Measurements from ENCODE around the gene FAM118B.

The FAM118B gene

DNA sequence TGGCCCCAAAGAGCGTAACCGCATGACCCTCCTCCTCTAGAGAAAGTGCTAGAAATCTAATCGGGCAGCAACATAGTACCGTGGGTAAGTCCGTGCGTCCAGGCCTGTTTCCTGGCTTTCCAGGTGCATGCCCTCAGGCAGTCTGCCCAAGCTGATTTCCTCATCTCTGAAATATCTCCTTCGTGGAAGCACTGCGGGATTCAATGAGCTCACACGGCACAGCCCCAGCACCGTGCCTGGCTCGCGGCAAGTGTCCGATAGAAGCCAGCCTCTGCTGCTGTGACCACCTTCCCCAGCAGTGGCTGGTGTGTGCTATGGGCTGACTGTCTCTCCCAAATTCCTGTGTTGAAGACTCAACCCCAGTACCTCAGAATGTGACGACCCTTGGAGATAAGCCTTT, 20.8 kb upstream of the FAM118B start:
- TF ChIP-seq CTCF (IDR thresholded peaks at IDR 0.05; ENCODE audit: insufficient read depth, low read length) (no peak), POLR2AphosphoS5 (IDR thresholded peaks at IDR 0.05; ENCODE audit: low read depth) (no peak), GABPA (IDR thresholded peaks at IDR 0.05; ENCODE audit: low read depth) (no peak)
- TF ChIP-seq, protein P1, sequence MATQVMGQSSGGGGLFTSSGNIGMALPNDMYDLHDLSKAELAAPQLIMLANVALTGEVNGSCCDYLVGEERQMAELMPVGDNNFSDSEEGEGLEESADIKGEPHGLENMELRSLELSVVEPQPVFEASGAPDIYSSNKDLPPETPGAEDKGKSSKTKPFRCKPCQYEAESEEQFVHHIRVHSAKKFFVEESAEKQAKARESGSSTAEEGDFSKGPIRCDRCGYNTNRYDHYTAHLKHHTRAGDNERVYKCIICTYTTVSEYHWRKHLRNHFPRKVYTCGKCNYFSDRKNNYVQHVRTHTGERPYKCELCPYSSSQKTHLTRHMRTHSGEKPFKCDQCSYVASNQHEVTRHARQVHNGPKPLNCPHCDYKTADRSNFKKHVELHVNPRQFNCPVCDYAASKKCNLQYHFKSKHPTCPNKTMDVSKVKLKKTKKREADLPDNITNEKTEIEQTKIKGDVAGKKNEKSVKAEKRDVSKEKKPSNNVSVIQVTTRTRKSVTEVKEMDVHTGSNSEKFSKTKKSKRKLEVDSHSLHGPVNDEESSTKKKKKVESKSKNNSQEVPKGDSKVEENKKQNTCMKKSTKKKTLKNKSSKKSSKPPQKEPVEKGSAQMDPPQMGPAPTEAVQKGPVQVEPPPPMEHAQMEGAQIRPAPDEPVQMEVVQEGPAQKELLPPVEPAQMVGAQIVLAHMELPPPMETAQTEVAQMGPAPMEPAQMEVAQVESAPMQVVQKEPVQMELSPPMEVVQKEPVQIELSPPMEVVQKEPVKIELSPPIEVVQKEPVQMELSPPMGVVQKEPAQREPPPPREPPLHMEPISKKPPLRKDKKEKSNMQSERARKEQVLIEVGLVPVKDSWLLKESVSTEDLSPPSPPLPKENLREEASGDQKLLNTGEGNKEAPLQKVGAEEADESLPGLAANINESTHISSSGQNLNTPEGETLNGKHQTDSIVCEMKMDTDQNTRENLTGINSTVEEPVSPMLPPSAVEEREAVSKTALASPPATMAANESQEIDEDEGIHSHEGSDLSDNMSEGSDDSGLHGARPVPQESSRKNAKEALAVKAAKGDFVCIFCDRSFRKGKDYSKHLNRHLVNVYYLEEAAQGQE (IDR thresholded peaks at IDR 0.05; ENCODE audit: insufficient replicate concordance, low read depth) = no peak
- no peak for DNase-seq (ENCODE audit: low read depth in 1 of 2, low spot score in 1 of 2)
- Histone ChIP-seq H3K27ac (replicated peaks) (no peak overlapping the region), H3K27me3 (ENCODE audit: insufficient read depth, poor library complexity, severe bottlenecking) (no peaks in the 10 kb centered on the region), H3K4me3 (replicated peaks; ENCODE audit: insufficient read depth, low read length) (no peak overlapping the region)

DNA sequence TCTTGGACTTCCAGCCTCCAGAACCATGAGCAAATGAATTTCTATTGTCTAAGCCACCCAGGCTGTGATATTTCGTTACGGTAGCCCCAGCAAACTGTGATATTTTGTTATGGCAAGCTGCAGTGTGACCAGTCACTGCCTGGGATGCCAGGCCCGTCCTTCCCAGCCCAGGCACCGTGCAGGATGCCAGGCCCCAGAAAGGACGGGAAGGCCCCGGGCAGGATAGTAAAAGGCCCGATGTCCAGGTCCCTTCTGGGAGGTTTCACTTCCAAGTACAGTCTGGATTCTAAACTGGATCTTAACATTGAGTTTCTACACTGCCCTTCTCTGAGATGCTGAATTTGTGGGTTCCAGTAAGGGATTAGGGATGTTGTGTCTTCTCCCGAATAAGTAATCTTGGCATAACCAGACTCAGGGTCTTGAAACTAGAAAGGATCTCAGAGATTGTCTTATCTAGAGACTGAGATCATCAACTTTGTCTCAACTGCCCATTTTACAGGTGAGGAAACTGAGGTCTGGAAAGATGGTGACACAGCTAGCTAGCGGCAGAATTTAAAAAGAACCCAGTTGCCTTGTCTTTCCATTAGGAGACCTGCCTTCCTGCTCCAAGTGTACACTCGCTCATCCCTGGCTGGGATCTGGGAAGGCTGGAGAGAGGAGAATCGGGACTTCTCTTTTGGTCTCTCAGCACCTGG, 20.1 kb upstream of the FAM118B start:
- TF ChIP-seq GABPA (IDR thresholded peaks at IDR 0.05; ENCODE audit: low read depth) = no peak
- TF ChIP-seq CTCF (IDR thresholded peaks at IDR 0.05; ENCODE audit: insufficient read depth, low read length) = no peak
- TF ChIP-seq, protein P1 (IDR thresholded peaks at IDR 0.05; ENCODE audit: insufficient replicate concordance, low read depth) = no peak
- no peak for TF ChIP-seq SPI1 (IDR thresholded peaks at IDR 0.05; ENCODE audit: borderline replicate concordance, low read depth)
- TF ChIP-seq POLR2AphosphoS5 (IDR thresholded peaks at IDR 0.05; ENCODE audit: low read depth) = no peak
- Histone ChIP-seq H3K27me3 (ENCODE audit: insufficient read depth, poor library complexity, severe bottlenecking) (no peaks in the 10 kb centered on the region), H3K4me3 (replicated peaks; ENCODE audit: insufficient read depth, low read length) (no peak overlapping the region), H3K27ac (replicated peaks) (no peak overlapping the region)
- DNase-seq (ENCODE audit: low read depth in 1 of 2, low spot score in 1 of 2) = no peak

- H3K27ac ChIP-seq (replicated peaks) = no peak overlapping the region
- no peak for DNase-seq (ENCODE audit: low read depth in 1 of 2, low spot score in 1 of 2)
- no peaks in the 10 kb centered on the region for H3K27me3 ChIP-seq (ENCODE audit: insufficient read depth, poor library complexity, severe bottlenecking)
- no peak overlapping the region for H3K4me3 ChIP-seq (replicated peaks; ENCODE audit: insufficient read depth, low read length)
- TF ChIP-seq SPI1 (IDR thresholded peaks at IDR 0.05; ENCODE audit: borderline replicate concordance, low read depth) = no peak
- TF ChIP-seq, protein P1 (IDR thresholded peaks at IDR 0.05; ENCODE audit: insufficient replicate concordance, low read depth) = no peak
- no peak for TF ChIP-seq GABPA (IDR thresholded peaks at IDR 0.05; ENCODE audit: low read depth)
- no peak for TF ChIP-seq CTCF (IDR thresholded peaks at IDR 0.05; ENCODE audit: insufficient read depth, low read length)
- TF ChIP-seq POLR2AphosphoS5 (IDR thresholded peaks at IDR 0.05; ENCODE audit: low read depth) = no peak
Observed at GRCh38 chr11:126192361-126192760, 19.2 kb upstream of the FAM118B start.
